HG02870 (cell line): ENCODE measurements around the gene FIZ1.

Experiments used
- ATAC-seq: cut with Tn5 transposase; IDR thresholded peaks from one replicate; pipeline ENCODE4 v1.9.1; 2021; ENCODE audit warnings: mild to moderate bottlenecking, moderate library complexity; ENCODE audit not compliant: unreplicated experiment

Gene FIZ1

GRCh38 chr19:55543567-55543966, 55.8 kb downstream of the FIZ1 start:
- ATAC-seq = no peak

GRCh38 chr19:55542292-55542855, 56.9 kb downstream of the FIZ1 start:
- ATAC-seq = no peak
